K562 (cell line): Measurements from ENCODE around the gene USH1G. TPM values are rescaled to one million over a fixed set of nuclear protein-coding genes. Genes with fewer than 3 reads are reported as not detected.

Experiments
- BCOR ChIP-seq: fragments of 450-650 bp; IDR thresholded peaks from 2 replicates; pipeline ENCODE4 v1.6.1; 2016
- ELF2 ChIP-seq: fragments of 250-450 bp; sonication (Bioruptor Pico); IDR thresholded peaks from 2 replicates; pipeline ENCODE4 v1.5.0; 2021; ENCODE audit warnings: mild to moderate bottlenecking
- EP400 ChIP-seq: fragments of 450-650 bp; IDR thresholded peaks from 2 replicates; pipeline ENCODE4 v1.6.1; 2017; ENCODE audit warnings: antibody characterized with exemption, mild to moderate bottlenecking, moderate library complexity
- GATA2 ChIP-seq: sonication (generic); formaldehyde crosslinking; IDR thresholded peaks from 2 replicates; pipeline ENCODE4 v1.4.0; 2020; ENCODE audit warnings: mild to moderate bottlenecking, missing genetic modification reagents
- HLTF ChIP-seq: fragments of 450-650 bp; IDR thresholded peaks from 2 replicates; pipeline ENCODE4 v1.6.1; 2016
- MCM2 ChIP-seq: fragments of 450-650 bp; IDR thresholded peaks from 2 replicates; pipeline ENCODE4 v1.6.1; 2017; ENCODE audit warnings: low read depth, mild to moderate bottlenecking
- MYBL2 ChIP-seq, 2 experiments: fragments of 450-650 bp in 1 of 2; sonication (generic) in 1 of 2; formaldehyde crosslinking in 1 of 2; IDR thresholded peaks; 2 replicates each; pipeline versions ENCODE4 v1.6.1 to v1.8.1; 2017 to 2022; ENCODE audit warnings: borderline replicate concordance in 1 of 2, inconsistent platforms in 1 of 2, low read depth in 1 of 2, mild to moderate bottlenecking in 1 of 2, missing genetic modification reagents in 1 of 2, moderate library complexity in 1 of 2
- MYC ChIP-seq, 2 experiments: fragments of 250-450 bp in 1 of 2; sonication (Bioruptor Pico) in 1 of 2; IDR thresholded peaks; 2 replicates each; pipeline versions ENCODE4 v1.5.1 to v1.6.1; 2012 to 2021; ENCODE audit warnings: low read depth in 2 of 2, borderline replicate concordance in 1 of 2, improper control_type of control experiment in 1 of 2, low read length in 1 of 2, mild to moderate bottlenecking in 1 of 2, moderate library complexity in 1 of 2
- NONO ChIP-seq, 2 experiments: fragments of 200-400 bp in 1 of 2; fragments of 450-650 bp in 1 of 2; formaldehyde crosslinking in 1 of 2; IDR thresholded peaks; 2 replicates each; pipeline ENCODE4 v1.6.1; 2017; ENCODE audit warnings: low read depth in 2 of 2, mild to moderate bottlenecking in 2 of 2, moderate library complexity in 2 of 2, low read length in 1 of 2
- NUFIP1 ChIP-seq: fragments of 450-650 bp; IDR thresholded peaks from 2 replicates; pipeline ENCODE4 v1.6.1; 2018; ENCODE audit not compliant: partially characterized antibody
- POLR2AphosphoS2 ChIP-seq: IDR thresholded peaks from 2 replicates; pipeline ENCODE4 v1.6.1; 2012; ENCODE audit warnings: low read length, improper control_type of control experiment
- POLR2H ChIP-seq: IDR thresholded peaks from 2 replicates; pipeline ENCODE4 v1.6.1; 2016; ENCODE audit warnings: missing genetic modification characterization, low read depth, mild to moderate bottlenecking, control low read depth, missing compliant biosample characterization, moderate library complexity
- POLR3A ChIP-seq: IDR thresholded peaks from 2 replicates; pipeline ENCODE4 v1.6.1; 2011; ENCODE audit warnings: borderline replicate concordance, mild to moderate bottlenecking, moderate library complexity; ENCODE audit not compliant: insufficient read length, insufficient read depth; ENCODE audit errors: extremely low read depth
- POLR3G ChIP-seq: IDR thresholded peaks from 2 replicates; pipeline ENCODE4 v1.6.1; 2011; ENCODE audit not compliant: insufficient read length, insufficient replicate concordance; ENCODE audit errors: extremely low read depth
- PTTG1 ChIP-seq: fragments of 450-650 bp; IDR thresholded peaks from 2 replicates; pipeline ENCODE4 v1.6.1; 2016; ENCODE audit warnings: low read depth, mild to moderate bottlenecking, missing genetic modification characterization, missing compliant biosample characterization
- SMARCB1 ChIP-seq: IDR thresholded peaks from 2 replicates; pipeline ENCODE4 v1.6.1; 2011; ENCODE audit warnings: improper control_type of control experiment, low read depth; ENCODE audit not compliant: insufficient read length
- XRCC5 ChIP-seq: fragments of 200-400 bp; formaldehyde crosslinking; IDR thresholded peaks from 2 replicates; pipeline ENCODE4 v1.6.1; 2017; ENCODE audit warnings: low read depth, mild to moderate bottlenecking, low read length
- ZNF184 ChIP-seq: sonication (generic); formaldehyde crosslinking; IDR thresholded peaks from 2 replicates; pipeline ENCODE4 v1.5.0; 2020; ENCODE audit warnings: missing genetic modification reagents
- ZNF277 ChIP-seq: fragments of 250-450 bp; sonication (Bioruptor Pico); IDR thresholded peaks from 2 replicates; pipeline ENCODE4 v1.8.0; 2022; ENCODE audit warnings: inconsistent platforms, mild to moderate bottlenecking, moderate library complexity, borderline replicate concordance
- ZNF740 ChIP-seq, 3 experiments: fragments of 200-800 bp in 1 of 3; sonication (Bioruptor generic) in 1 of 3; sonication (generic) in 1 of 3; formaldehyde crosslinking in 1 of 3; IDR thresholded peaks; 2 replicates each; pipeline versions ENCODE4 v1.6.1 to v1.8.0; 2016 to 2022; ENCODE audit warnings: mild to moderate bottlenecking in 2 of 3, missing compliant biosample characterization in 2 of 3, missing genetic modification characterization in 2 of 3, missing genetic modification reagents in 1 of 3
- ZNF764 ChIP-seq: fragments of 250-450 bp; sonication (Bioruptor Pico); IDR thresholded peaks from 2 replicates; pipeline ENCODE4 v1.4.0; 2020; ENCODE audit warnings: low read depth, mild to moderate bottlenecking, moderate library complexity
- polyA plus RNA-seq, 8 experiments: library from polyadenylated mRNA; depleted of rRNA in 4 of 8; stranded (reverse) in 5 of 8; unstranded in 3 of 8; fragments of >200 nt; fragmentation: Nextera tagmentation in 2 of 8; fragmentation: Illumina TruSeq in 1 of 8; extraction: Ambion mirVana in 2 of 8; extraction: Trizol in 1 of 8; gene quantifications; 2 replicates each; pipeline versions ENCODE4 v1.2.1 to v1.2.3, GENCODE V29; 2011 to 2014; ENCODE audit warnings: inconsistent platforms in 1 of 8, missing spikeins in 1 of 8
- total RNA-seq, 7 experiments: library from RNA; depleted of rRNA in 6 of 7; stranded (reverse); fragments of >200 nt in 6 of 7; fragmentation: Illumina TruSeq in 2 of 7; extraction: Trizol in 2 of 7; gene quantifications; 2 replicates each; pipeline versions ENCODE4 v1.2.1 to v1.2.3, GENCODE V29; 2011 to 2021; ENCODE audit warnings: low replicate concordance in 1 of 7
- TF ChIP-seq, protein P1 (sequence below): fragments of 150-350 bp; conservative IDR thresholded peaks from 2 replicates; pipeline ENCODE4 v1.6.1; 2014; ENCODE audit warnings: low read length

The USH1G gene
- total and polyA plus RNA-seq, 9 of the 15 experiments (the other 6 are each of a cell fraction or from before 2014, with no cell fraction given), result 0.22 to 1.00 (median 0.64) TPM; not detected in 2

GRCh38 chr17:74875977-74876593 lies 47.0 kb downstream of the USH1G start (continued):
- TF ChIP-seq MYC (IDR thresholded peaks at IDR 0.05; ENCODE audit: low read depth, low read length) (0 out of 2 replicates have a peak, but pooled peaks have one; percentile 19), MYC (CRISPR knock-in tag; IDR thresholded peaks at IDR 0.05; ENCODE audit: borderline replicate concordance, low read depth) (no peak), HLTF (no peak), MYBL2 (IDR thresholded peaks at IDR 0.05; ENCODE audit: low read depth) (no peak), MYBL2 (CRISPR knock-in tag; IDR thresholded peaks at IDR 0.05; ENCODE audit: borderline replicate concordance) (no peak), ZNF277 (CRISPR knock-in tag) (no peak), POLR3A (no peak), ZNF764 (no peak), EP400 (peak; percentile 53), ELF2 (CRISPR knock-in tag) (0 out of 2 replicates have a peak, but pooled peaks have one; percentile 35), POLR2H (tag) (no peak), POLR3G (no peak), POLR2AphosphoS2 (no peak), BCOR (peak; percentile 20; the same call in 1 of the 2 replicates), ZNF184 (no peak), ZNF740 (CRISPR knock-in tag; IDR thresholded peaks at IDR 0.05) (no peak), ZNF740 (tag; IDR thresholded peaks at IDR 0.05) (peak in 1 of 2 experiments; percentile 40; a peak in 1 of 4 replicates), NUFIP1 (no peak), PTTG1 (tag) (peak; percentile 70; the same call in 1 of the 2 replicates), GATA2 (CRISPR knock-in tag) (no peak; the same call in 1 of the 2 replicates), SMARCB1 (no peak), NONO (IDR thresholded peaks at IDR 0.05; ENCODE audit: low read depth in 2 of 2, low read length in 1 of 2) (no peak), MCM2 (no peak), XRCC5 (no peak)
- TF ChIP-seq, protein P1, sequence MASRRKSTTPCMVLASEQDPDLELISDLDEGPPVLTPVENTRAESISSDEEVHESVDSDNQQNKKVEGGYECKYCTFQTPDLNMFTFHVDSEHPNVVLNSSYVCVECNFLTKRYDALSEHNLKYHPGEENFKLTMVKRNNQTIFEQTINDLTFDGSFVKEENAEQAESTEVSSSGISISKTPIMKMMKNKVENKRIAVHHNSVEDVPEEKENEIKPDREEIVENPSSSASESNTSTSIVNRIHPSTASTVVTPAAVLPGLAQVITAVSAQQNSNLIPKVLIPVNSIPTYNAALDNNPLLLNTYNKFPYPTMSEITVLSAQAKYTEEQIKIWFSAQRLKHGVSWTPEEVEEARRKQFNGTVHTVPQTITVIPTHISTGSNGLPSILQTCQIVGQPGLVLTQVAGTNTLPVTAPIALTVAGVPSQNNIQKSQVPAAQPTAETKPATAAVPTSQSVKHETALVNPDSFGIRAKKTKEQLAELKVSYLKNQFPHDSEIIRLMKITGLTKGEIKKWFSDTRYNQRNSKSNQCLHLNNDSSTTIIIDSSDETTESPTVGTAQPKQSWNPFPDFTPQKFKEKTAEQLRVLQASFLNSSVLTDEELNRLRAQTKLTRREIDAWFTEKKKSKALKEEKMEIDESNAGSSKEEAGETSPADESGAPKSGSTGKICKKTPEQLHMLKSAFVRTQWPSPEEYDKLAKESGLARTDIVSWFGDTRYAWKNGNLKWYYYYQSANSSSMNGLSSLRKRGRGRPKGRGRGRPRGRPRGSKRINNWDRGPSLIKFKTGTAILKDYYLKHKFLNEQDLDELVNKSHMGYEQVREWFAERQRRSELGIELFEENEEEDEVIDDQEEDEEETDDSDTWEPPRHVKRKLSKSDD, result no peak
